Testis (tissue), 3 donors: Measurements from ENCODE around the gene COL3A1. TPM values are rescaled to one million over a fixed set of nuclear protein-coding genes. Genes with fewer than 3 reads are reported as not detected.

Experiments
- DNase-seq: peaks from one replicate; pipeline ENCODE4 v3.0.0-alpha.2; 2019
- H3K27ac ChIP-seq, 2 donors: fragments of 200-600 bp; sonication (generic); one replicate each; pipeline ENCODE4 v1.5.1; 2019
- H3K27me3 ChIP-seq: fragments of 200-600 bp; sonication (generic); one replicate; pipeline ENCODE4 v1.5.1; 2019
- H3K36me3 ChIP-seq: fragments of 200-600 bp; sonication (generic); one replicate; pipeline ENCODE4 v1.5.1; 2017; ENCODE audit warnings: low read depth; ENCODE audit errors: missing control alignments
- H3K4me1 ChIP-seq: fragments of 200-600 bp; sonication (generic); one replicate; pipeline ENCODE4 v1.5.1; 2019
- H3K4me3 ChIP-seq, 2 donors: fragments of 200-600 bp; sonication (generic); one replicate each; pipeline ENCODE4 v1.5.1; 2017 to 2019
- H3K9me3 ChIP-seq: fragments of 200-600 bp; sonication (generic); one replicate; pipeline ENCODE4 v1.5.1; 2017
- POLR2A ChIP-seq: fragments of 450-650 bp; IDR thresholded peaks from one replicate; pipeline ENCODE4 v1.6.1; 2017; ENCODE audit warnings: antibody characterized with exemption, mild to moderate bottlenecking, moderate library complexity
- WGBS, 2 donors: methylation state at CpG; one replicate each; pipeline ENCODE4 v1.1.5; 2018; 5-methylcytosine and 5-hydroxymethylcytosine counted together
- intact Hi-C: fragments of 100-400 bp; cut with DNase I; formaldehyde crosslinking; loops from one replicate; pipeline ENCODE4 v1.15.1; 2023; ENCODE audit warnings: low total_unique reads
- polyA plus RNA-seq: library from polyadenylated mRNA; stranded (reverse); fragments of 350-450 nt; fragmentation: Illumina TruSeq; extraction: RNeasy Lipid Tissue Mini Kit (QIAGEN cat#74804); gene quantifications from one replicate; pipeline ENCODE4 v1.2.3, GENCODE V29; 2014; ENCODE audit warnings: low read depth, low replicate concordance; ENCODE audit not compliant: insufficient read depth
- total RNA-seq, 2 donors: library from RNA; depleted of rRNA; stranded (reverse); fragments of >200 nt; gene quantifications; one replicate each; pipeline ENCODE4 v1.2.3, GENCODE V29; 2016
- TF ChIP-seq, protein P1 (sequence below), 3 experiments: fragments of 450-650 bp in 2 of 3; fragments of 200-600 bp in 1 of 3; sonication (generic) in 1 of 3; IDR thresholded peaks; one replicate each; pipeline ENCODE4 v1.5.1; 2016 to 2019; ENCODE audit warnings: antibody characterized with exemption in 3 of 3, mild to moderate bottlenecking in 2 of 3, moderate library complexity in 1 of 3

COL3A1 gene
- total and polyA plus RNA-seq, 3 donors from 2014 or later = 31.3 to 589 (median 39.7) TPM

DNA sequence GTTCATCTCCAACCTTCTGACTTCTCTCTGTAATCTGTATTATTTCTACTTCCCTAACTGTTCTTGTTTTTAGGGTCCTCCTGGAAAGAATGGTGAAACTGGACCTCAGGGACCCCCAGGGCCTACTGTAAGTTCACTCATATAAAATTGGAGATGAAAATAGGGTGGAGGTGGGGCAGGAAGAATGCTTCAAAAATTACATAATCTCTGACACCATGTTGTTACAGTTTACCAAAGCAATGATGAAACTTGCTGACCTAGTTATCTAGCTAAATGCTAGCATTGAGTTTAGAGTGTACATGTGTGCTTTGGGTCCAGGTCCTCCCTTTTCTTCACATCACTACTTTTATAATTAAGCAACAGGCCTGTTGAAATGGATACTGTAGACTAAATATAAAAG lies 23.1 kb downstream of the COL3A1 start:
- Histone ChIP-seq H3K27ac (no peak overlapping the region), H3K4me1 (no peaks in the 10 kb centered on the region), H3K36me3 (no peaks in the 10 kb centered on the region), H3K4me3 (no peak overlapping the region), H3K27me3 (no peaks in the 10 kb centered on the region), H3K9me3 (no peaks in the 10 kb centered on the region)
- no peak for DNase-seq
- intact Hi-C loops = no loop called here
- no peak for TF ChIP-seq POLR2A
- TF ChIP-seq, protein P1, sequence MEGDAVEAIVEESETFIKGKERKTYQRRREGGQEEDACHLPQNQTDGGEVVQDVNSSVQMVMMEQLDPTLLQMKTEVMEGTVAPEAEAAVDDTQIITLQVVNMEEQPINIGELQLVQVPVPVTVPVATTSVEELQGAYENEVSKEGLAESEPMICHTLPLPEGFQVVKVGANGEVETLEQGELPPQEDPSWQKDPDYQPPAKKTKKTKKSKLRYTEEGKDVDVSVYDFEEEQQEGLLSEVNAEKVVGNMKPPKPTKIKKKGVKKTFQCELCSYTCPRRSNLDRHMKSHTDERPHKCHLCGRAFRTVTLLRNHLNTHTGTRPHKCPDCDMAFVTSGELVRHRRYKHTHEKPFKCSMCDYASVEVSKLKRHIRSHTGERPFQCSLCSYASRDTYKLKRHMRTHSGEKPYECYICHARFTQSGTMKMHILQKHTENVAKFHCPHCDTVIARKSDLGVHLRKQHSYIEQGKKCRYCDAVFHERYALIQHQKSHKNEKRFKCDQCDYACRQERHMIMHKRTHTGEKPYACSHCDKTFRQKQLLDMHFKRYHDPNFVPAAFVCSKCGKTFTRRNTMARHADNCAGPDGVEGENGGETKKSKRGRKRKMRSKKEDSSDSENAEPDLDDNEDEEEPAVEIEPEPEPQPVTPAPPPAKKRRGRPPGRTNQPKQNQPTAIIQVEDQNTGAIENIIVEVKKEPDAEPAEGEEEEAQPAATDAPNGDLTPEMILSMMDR (IDR thresholded peaks at IDR 0.05) = no peak

DNA sequence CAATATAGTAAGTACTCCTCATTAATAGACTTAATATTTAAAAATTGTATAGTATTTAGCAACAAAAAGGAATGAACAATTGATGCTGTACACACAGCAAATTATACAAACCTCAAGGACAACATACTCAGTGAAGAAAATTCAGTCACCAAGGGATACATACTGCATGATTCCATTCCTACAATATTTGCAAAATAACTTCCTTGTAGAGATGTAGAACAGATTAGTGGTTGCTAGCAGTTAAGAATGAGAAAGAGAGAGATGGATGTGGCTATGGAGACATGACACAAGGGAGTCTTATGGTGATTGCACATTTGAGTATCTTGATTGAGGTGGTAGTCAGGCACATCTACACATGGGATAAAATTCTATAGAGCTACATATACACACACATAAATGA lies 26.0 kb downstream of the COL3A1 start:
- no peaks in the 10 kb centered on the region for H3K9me3 ChIP-seq
- intact Hi-C loops = no loop called here
- DNase-seq = no peak
- no peak overlapping the region for H3K27ac ChIP-seq
- no peaks in the 10 kb centered on the region for H3K4me1 ChIP-seq
- H3K4me3 ChIP-seq = no peak overlapping the region
- TF ChIP-seq, protein P1 (IDR thresholded peaks at IDR 0.05) = no peak
- no peak for TF ChIP-seq POLR2A
- no peaks in the 10 kb centered on the region for H3K27me3 ChIP-seq
- H3K36me3 ChIP-seq = no peaks in the 10 kb centered on the region

DNA sequence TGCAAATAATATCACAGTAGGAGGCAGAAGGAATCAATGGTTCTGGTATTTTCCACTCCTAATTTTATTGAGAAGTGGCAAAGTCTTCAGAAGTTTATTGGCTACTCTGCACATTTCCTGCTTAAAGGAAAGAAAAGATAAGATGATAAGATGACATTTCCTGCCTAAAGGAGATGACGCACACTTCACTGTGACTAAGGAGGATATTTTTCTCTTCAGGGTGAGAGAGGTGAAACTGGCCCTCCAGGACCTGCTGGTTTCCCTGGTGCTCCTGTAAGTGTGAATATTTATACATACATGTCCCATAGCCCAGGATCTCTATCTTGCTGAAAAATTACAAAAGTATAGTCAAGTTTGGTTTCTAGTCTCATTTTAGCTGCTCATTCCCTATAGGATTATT lies 27.9 kb downstream of the COL3A1 start:
- no peaks in the 10 kb centered on the region for H3K27me3 ChIP-seq
- intact Hi-C loops = no loop called here
- no peaks in the 10 kb centered on the region for H3K9me3 ChIP-seq
- 52 to 56% methylated on average over 1 of the region's 1 CpG for WGBS, 2 donors
- TF ChIP-seq, protein P1 (IDR thresholded peaks at IDR 0.05) = no peak
- TF ChIP-seq POLR2A = no peak
- no peak for DNase-seq
- no peaks in the 10 kb centered on the region for H3K4me1 ChIP-seq
- H3K36me3 ChIP-seq = no peaks in the 10 kb centered on the region
- H3K27ac ChIP-seq = no peak overlapping the region
- H3K4me3 ChIP-seq = no peak overlapping the region

DNA sequence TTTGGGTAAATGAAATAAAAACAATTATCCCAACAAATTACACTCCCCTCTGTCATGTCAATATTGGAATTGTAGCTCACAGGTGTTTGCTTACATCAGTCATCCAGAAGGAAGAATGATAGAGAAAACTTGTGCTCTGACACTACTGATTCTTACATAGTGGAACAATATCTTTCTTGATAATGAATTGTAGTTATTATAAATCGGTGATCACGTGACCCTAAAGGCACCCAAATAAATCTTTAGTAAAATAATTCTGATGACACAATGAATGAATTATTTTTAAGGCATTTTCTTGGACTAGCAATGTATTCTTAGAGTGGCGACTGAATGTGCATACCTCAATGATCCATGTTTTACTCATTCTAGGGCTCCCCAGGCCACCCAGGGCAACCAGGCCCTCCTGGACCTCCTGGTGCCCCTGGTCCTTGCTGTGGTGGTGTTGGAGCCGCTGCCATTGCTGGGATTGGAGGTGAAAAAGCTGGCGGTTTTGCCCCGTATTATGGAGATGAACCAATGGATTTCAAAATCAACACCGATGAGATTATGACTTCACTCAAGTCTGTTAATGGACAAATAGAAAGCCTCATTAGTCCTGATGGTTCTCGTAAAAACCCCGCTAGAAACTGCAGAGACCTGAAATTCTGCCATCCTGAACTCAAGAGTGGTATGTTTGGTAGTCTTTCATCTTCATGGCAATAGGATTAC lies 34.5 kb downstream of the COL3A1 start:
- no peak overlapping the region for H3K27ac ChIP-seq
- DNase-seq = no peak
- TF ChIP-seq POLR2A = no peak
- TF ChIP-seq, protein P1 (IDR thresholded peaks at IDR 0.05) = no peak
- no peaks in the 10 kb centered on the region for H3K27me3 ChIP-seq
- WGBS, 2 donors = 92 to 94% methylated on average over 9 of the region's 9 CpGs
- intact Hi-C loops = no loop called here
- H3K4me3 ChIP-seq = no peak overlapping the region
- H3K9me3 ChIP-seq = no peaks in the 10 kb centered on the region
- H3K36me3 ChIP-seq = no peaks in the 10 kb centered on the region
- no peaks in the 10 kb centered on the region for H3K4me1 ChIP-seq

DNA sequence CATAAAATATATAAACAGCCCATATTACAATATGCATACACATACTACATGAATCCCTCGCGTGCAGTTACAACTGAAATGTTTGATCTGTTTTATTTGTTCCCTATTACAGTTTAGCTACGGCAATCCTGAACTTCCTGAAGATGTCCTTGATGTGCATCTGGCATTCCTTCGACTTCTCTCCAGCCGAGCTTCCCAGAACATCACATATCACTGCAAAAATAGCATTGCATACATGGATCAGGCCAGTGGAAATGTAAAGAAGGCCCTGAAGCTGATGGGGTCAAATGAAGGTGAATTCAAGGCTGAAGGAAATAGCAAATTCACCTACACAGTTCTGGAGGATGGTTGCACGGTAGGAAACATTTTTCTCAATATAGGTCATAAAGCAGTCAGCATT lies 36.4 kb downstream of the COL3A1 start:
- intact Hi-C loops = no loop called here
- TF ChIP-seq POLR2A = no peak
- TF ChIP-seq, protein P1 (IDR thresholded peaks at IDR 0.05) = no peak
- H3K36me3 ChIP-seq = no peaks in the 10 kb centered on the region
- DNase-seq = no peak
- H3K4me1 ChIP-seq = no peaks in the 10 kb centered on the region
- no peaks in the 10 kb centered on the region for H3K27me3 ChIP-seq
- no peaks in the 10 kb centered on the region for H3K9me3 ChIP-seq
- H3K27ac ChIP-seq = no peak overlapping the region
- 44 to 46% methylated on average over 6 of the region's 6 CpGs for WGBS, 2 donors
- no peak overlapping the region for H3K4me3 ChIP-seq
